GM18511 (cell line): ENCODE measurements around the gene TULP3.

Source experiments
- ATAC-seq: cut with Tn5 transposase; IDR thresholded peaks from one replicate; pipeline ENCODE4 v1.9.1; 2021; ENCODE audit warnings: mild to moderate bottlenecking, moderate library complexity; ENCODE audit not compliant: unreplicated experiment

The TULP3 gene

DNA sequence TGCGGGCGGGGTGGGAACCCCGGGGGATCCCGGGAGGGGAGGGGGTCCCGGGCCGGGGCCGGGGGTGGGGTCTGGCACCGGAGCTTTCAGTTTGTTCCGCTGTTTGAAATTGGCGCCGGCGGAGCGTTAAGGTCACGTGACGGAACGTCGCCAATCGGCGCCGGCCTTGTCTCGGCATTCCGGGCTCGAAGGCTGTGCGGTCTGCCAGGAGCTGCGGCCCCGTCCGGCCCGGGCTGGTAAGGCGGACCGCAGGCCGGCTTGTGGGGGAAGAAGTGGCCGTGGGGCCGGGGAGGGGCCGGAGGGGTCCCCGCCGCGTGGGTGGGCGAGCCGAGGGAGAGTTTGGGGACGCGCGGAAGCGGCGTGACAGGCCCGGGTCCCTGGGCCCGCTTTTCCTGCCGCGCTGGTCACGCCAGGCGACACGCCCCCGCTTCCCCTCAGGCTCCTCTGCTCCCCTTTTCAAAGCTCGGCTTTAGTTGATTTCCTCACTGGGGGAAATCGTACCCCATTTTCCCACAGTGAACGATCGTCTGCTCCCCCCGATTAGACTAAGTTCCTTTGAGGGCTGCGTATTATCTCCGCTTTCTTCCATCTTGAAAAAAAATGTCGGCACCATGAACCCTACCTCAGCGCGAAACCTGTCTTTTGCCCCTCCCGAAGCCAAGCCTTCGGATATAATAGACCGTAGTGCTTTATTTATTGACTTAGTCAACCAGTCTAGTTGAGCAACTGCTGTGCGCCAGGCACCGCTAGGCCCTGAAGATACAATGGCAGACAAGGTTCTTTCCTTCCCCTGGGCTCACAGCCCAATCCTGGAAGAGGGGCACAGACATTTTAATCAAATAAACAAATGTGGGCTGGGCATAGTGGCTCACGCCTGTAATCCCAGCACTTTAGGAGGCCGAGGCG, 13.4 kb upstream of the TULP3 start, which contains the start of the genes FOXM1 and RHNO1:
Gene FOXM1, minus strand, starts transcription at position 128 of the 906 bp plus-strand sequence. CDS start 2,696 bp downstream, outside the sequence.
Gene RHNO1, plus strand, starts transcription at position 177 of the 906 bp plus-strand sequence. CDS start 8,144 bp downstream, outside the sequence.
- peak; percentile 83 for ATAC-seq

GRCh38 chr12:2877953-2878732, 12.5 kb upstream of the TULP3 start:
- ATAC-seq, result no peak

GRCh38 chr12:2879853-2880252, 10.8 kb upstream of the TULP3 start:
- no peak for ATAC-seq

- ATAC-seq, result no peak
Measured at GRCh38 chr12:2884810-2885209, 5.9 kb upstream of the TULP3 start.

- no peak for ATAC-seq
Measured at GRCh38 chr12:2886768-2887450, 3.8 kb upstream of the TULP3 start.

- ATAC-seq, result no peak
Measured at GRCh38 chr12:2890001-2890387, 697 bp upstream of the TULP3 start.

GRCh38 chr12:2891240-2892053, 756 bp downstream of the TULP3 start:
- ATAC-seq, result peak; percentile 23

DNA sequence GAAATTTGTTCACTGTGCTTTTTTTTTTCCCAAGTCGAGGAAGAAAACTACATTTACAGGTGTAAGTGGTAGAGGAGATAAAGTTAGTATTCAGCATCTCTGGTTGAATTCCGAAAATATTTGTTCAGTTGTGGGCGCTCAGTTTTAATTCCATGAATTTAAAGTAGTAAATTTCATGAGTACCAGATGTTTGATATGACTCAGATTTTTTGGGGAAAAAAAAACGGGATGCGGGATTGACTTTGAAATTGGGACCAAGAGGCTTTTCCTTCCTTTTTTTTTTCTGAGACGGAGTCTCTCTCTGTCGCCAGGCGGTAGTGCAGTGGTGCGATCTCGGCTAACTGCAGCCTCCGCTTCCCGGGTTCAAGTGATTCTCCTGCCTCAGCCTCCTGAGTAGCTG, 1.6 kb downstream of the TULP3 start:
- no peak for ATAC-seq

DNA sequence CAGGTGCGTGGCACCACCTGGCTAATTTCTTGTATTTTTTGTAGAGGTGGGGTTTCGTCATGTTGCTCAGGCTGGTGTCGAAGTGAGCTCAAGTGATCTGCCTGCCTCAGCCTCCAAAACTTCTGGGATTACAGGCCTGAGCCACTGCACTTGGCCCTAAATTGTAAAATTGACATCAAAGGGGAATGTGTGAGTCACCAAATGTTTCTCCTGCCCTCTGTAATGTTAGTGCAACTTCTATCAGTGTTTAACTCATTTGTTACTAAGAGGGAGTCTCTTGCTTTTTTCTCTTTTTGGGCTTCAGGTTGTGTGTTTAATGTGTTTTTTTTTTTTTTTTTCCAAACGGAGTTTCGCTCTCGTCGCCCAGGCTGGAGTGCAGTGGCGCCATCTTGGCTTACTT, 2.3 kb downstream of the TULP3 start:
- ATAC-seq, result no peak

DNA sequence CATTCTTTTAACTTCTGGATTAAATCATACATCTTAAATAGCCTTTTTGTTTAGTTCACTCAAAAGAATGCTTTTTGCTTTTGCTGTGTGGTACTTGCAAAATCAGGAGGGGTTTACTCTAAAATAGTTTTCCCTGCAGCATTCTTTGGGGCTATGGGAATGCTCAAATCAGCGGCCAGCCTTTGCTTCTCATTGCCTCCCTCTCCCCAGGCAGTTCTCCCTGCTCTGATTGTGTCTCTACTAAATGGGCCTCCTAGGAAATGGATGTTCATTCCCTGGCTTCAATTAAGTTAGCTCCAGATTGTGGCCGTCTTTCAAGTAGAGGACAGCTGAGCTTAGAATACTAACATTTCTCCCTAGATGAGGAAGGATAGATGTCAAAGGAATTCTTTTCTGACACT, 4.4 kb downstream of the TULP3 start:
- ATAC-seq, result no peak

GRCh38 chr12:2895511-2895910, 4.8 kb downstream of the TULP3 start:
- no peak for ATAC-seq

GRCh38 chr12:2897418-2897817, 6.7 kb downstream of the TULP3 start:
- ATAC-seq, result no peak

DNA sequence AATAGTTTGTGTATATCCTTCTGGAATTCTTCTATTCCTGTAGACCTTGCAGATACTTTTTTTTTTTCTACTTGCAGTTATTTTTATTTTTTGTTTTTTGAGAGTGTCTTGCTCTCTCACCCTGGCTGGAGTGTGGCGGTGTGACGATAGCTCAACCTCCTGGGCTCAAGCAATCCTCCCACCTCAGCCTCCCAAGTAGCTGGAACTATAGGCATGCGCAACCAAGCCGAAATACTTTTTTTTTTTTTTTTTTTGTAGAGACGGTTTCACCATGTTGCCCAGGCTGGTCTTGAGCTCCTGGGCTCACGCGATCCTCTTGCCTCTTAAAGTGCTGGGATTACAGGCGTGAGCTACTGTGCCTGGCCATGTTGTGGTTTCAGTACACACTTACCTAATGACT, 10.0 kb downstream of the TULP3 start:
- no peak for ATAC-seq

DNA sequence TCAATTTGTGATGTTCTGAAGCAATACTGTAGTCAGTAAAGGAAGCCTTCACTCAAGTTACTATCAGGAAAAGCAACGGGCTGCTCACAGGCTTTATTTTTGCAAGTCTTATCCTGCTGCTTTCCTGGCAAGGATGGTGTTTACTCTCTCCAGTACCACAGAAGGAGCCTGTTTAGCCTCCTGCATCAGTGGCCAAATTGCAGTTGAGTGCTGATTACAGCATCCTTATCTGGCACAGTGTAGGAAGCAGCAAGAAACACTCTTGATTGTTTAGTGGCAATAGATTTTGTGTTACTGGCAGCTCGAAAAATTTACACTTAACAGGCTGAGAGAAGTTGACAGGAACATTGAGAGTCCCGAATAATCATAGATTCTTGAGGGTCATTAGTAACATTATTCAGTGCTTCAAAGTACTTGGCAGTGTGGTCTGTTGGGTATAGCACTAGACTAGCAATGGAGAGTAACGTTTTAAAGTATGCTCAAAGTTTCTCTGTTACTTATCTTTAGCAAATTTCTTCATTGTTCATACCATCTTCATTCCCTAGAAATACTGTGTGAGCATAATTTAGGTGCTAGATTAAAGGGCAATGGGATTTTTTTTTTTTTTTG, 11.7 kb downstream of the TULP3 start:
- no peak for ATAC-seq

- no peak for ATAC-seq
Measured at GRCh38 chr12:2904260-2904659, 13.6 kb downstream of the TULP3 start.

GRCh38 chr12:2912216-2912575, 21.5 kb downstream of the TULP3 start:
- no peak for ATAC-seq

- ATAC-seq, result no peak
Measured at GRCh38 chr12:2919249-2919648, 28.6 kb downstream of the TULP3 start.

DNA sequence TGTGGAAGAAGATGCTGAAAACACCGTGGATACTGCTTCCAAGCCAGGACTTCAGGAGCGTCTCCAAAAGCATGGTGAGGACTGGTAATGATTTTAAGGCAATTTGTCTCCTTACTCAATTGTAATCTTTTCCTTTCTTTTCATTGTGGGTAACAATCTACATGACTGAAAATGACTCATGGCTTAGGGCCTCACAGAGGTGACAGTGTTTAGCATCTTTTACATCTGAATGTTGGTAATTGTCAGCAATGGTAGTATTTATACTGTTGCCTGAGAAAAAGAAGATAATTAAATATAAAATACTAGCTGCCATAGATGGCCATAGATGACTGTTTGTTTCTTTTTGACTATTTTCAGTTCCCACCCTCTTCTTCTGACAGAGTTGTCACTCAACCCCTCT, 31.6 kb downstream of the TULP3 start:
- ATAC-seq, result no peak

- no peak for ATAC-seq
Measured at GRCh38 chr12:2923057-2923456, 32.4 kb downstream of the TULP3 start.

- ATAC-seq, result no peak
Measured at GRCh38 chr12:2924019-2924418, 33.3 kb downstream of the TULP3 start.
